ENCODE measurements around the gene PRPF31.
"Not testable (repeated sequence)": the region's sequence is repeated elsewhere in the genome, so short reads cannot be mapped to it uniquely, and the experiment has no call there.

Gene PRPF31

DNA sequence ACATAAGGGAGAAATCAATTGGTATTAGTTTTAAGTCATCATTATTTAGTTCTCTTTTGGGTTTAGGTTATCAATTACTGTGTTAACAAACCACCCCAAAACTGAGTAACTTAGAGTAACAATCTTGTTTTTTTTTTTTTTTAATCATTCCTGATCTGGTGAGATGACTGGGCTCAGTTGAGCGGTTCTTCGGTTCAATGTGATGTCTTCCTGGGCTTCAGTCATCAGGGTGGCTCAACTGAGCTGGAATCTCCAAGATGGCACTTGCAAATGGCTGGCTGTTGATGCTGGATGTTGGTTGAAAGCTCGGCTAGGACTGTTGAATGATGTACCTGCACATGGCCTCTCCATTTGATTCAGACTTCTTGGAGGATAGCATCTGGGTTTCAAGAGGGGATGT, 31.1 kb upstream of the PRPF31 start:
- H3K27me3 ChIP-seq = peaks cover 3% of the 10 kb centered on the region; the same call in 1 of the 2 replicates
- TF ChIP-seq, protein P1, sequence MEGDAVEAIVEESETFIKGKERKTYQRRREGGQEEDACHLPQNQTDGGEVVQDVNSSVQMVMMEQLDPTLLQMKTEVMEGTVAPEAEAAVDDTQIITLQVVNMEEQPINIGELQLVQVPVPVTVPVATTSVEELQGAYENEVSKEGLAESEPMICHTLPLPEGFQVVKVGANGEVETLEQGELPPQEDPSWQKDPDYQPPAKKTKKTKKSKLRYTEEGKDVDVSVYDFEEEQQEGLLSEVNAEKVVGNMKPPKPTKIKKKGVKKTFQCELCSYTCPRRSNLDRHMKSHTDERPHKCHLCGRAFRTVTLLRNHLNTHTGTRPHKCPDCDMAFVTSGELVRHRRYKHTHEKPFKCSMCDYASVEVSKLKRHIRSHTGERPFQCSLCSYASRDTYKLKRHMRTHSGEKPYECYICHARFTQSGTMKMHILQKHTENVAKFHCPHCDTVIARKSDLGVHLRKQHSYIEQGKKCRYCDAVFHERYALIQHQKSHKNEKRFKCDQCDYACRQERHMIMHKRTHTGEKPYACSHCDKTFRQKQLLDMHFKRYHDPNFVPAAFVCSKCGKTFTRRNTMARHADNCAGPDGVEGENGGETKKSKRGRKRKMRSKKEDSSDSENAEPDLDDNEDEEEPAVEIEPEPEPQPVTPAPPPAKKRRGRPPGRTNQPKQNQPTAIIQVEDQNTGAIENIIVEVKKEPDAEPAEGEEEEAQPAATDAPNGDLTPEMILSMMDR (IDR thresholded peaks at IDR 0.05; ENCODE audit: low read depth, low read length) = no peak
- no peak overlapping the region for H3K4me3 ChIP-seq (ENCODE audit: low read depth, low read length)
- no peaks in the 10 kb centered on the region for H3K4me1 ChIP-seq
- H3K9me3 ChIP-seq = peaks cover 3% of the 10 kb centered on the region
- H3K36me3 ChIP-seq = no peaks in the 10 kb centered on the region
- no peak for DNase-seq

DNA sequence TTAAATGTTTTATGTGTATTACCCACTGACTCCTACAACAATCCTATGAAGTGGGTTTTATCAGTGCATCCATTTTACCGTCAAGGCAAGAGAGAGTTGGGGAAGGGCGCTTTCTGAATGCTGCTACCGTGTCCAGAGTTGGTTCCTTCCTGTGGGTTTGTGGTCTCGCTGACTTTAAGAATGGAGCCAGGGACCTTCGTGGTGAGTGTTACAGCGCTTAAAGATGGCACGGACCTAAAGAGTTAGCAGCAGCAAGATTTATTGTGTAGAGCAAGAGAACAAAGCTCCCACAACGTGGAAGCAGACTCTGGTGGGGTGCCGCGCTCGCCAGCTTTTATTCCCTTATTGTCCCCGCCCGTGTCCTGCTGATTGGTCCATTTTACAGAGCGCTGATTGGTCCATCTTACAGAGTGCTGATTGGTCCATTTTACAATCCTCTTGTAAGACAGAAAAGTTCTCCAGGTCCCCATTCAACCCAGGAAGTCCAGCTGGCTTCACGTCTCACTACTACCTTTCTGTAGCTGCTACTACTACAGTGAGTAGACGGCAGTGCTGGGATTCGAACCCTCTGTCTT, 21.0 kb upstream of the PRPF31 start:
- Histone ChIP-seq H3K36me3 (no peaks in the 10 kb centered on the region), H3K4me1 (no peaks in the 10 kb centered on the region), H3K4me3 (ENCODE audit: low read depth, low read length) (no peak overlapping the region), H3K27me3 (peaks cover 20% of the 10 kb centered on the region), H3K9me3 (no peaks in the 10 kb centered on the region; the same call in 1 of the 2 replicates)
- DNase-seq = no peak
- TF ChIP-seq, protein P1 (IDR thresholded peaks at IDR 0.05; ENCODE audit: low read depth, low read length) = no peak

DNA sequence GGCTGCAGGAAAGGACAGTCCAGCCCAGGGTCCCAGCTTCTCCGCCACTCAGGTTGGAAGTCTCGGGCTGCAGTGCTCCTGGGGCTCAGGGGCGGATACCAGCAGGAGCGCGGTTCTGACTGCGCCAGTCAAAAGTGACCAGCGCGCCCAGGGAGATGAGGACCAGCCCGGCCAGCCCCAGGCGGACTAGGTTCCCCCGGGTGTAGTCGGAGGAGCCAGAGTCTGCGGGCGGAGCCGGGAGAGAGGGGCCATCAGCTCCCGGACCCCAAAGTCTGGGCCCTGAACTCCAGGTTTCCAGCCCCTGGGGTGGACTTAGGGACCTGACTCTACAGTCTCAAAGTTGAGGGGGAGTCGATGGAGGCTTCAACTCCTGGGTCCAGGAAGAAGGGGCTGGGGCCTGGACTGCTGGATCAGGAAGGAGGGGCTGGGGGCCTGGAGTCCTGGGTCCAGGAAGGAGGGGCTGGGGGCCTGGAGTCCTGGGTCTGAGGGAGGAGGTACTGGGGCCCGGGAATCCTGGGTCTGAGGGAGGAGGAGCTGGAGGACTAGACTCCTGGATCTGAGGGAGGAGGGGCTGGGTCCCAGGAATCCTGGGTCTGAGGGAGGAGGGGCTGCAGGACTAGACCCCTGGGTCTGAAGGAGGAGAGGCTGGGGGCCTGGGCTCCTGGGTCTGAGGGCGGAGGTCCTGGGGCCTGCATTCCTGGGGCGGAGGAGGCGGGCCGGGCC, 20.3 kb upstream of the PRPF31 start:
- no peaks in the 10 kb centered on the region for H3K4me1 ChIP-seq
- no peak for DNase-seq
- no peaks in the 10 kb centered on the region for H3K36me3 ChIP-seq
- TF ChIP-seq, protein P1 (IDR thresholded peaks at IDR 0.05; ENCODE audit: low read depth, low read length) = no peak
- no peaks in the 10 kb centered on the region; the same call in 1 of the 2 replicates for H3K9me3 ChIP-seq
- no peak overlapping the region for H3K4me3 ChIP-seq (ENCODE audit: low read depth, low read length)
- H3K27me3 ChIP-seq = peaks cover 20% of the 10 kb centered on the region

DNA sequence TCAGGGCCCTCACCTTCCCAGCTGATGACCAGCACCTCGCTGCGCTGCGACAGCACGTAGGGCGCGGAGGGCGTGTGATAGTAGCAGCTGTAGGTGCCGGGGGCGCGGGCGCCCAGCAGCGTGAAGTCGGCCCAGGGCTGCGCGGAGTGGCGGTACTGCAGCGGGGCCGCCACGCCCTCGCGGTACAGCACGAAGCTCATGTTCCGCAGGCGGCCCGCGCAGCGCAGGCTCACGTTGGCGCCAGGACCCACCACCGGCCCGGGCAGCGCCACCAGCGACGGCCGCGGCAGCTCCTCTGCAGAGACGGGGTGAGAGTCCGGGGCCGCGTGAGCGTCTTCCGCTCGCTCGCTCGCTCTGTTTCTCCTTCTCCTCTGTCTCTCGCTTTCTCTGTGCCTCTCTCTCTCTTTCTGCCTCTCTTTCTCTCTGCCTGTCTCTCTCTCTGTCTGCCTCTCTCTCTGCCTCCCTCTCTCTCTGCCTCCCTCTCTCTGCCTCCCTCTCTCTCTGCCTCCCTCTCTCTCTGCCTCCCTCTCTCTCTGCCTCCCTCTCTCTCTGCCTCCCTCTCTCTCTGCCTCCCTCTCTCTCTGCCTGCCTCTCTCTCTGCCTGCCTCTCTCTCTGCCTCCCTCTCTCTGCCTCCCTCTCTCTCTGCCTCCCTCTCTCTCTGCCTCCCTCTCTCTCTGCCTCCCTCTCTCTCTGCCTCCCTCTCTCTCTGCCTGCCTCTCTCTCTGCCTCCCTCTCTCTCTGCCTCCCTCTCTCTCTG, 19.5 kb upstream of the PRPF31 start:
- H3K27me3 ChIP-seq = peaks cover 20% of the 10 kb centered on the region
- H3K36me3 ChIP-seq; H3K4me3 ChIP-seq (ENCODE audit: low read depth, low read length); H3K4me1 ChIP-seq; H3K9me3 ChIP-seq: not testable (repeated sequence)
- DNase-seq = peak; percentile 43

DNA sequence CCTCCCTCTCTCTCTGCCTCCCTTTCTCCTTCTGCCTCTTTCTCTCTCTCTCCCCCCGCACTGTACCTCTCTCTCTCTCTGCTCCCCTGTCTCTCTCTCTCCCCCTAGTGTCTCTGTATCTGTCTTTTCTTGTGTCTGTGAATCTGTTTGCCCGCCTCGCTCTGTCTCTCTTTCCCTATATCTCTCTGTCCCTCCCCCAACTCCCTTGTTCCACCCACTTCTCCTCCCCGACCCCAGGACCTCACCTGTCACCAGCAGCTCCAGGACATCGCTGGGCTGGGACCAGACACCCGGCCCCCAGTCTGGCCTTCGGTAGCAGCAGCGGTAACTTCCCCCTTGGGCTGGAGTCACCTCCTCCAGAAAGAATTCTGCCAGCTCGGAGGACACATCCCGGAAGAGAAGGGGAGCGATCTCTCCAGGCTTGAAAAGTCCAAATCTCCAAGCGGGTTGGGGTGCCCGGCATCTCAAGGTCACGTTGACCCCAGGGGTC, 18.9 kb upstream of the PRPF31 start:
- no peak for DNase-seq
- Histone ChIP-seq H3K27me3 (peaks cover 20% of the 10 kb centered on the region), H3K9me3 (no peaks in the 10 kb centered on the region; the same call in 1 of the 2 replicates), H3K4me3 (ENCODE audit: low read depth, low read length) (no peak overlapping the region), H3K36me3 (no peaks in the 10 kb centered on the region), H3K4me1 (no peaks in the 10 kb centered on the region)
- TF ChIP-seq, protein P1 (IDR thresholded peaks at IDR 0.05; ENCODE audit: low read depth, low read length) = peak; percentile 24; the same call in 1 of the 2 replicates

DNA sequence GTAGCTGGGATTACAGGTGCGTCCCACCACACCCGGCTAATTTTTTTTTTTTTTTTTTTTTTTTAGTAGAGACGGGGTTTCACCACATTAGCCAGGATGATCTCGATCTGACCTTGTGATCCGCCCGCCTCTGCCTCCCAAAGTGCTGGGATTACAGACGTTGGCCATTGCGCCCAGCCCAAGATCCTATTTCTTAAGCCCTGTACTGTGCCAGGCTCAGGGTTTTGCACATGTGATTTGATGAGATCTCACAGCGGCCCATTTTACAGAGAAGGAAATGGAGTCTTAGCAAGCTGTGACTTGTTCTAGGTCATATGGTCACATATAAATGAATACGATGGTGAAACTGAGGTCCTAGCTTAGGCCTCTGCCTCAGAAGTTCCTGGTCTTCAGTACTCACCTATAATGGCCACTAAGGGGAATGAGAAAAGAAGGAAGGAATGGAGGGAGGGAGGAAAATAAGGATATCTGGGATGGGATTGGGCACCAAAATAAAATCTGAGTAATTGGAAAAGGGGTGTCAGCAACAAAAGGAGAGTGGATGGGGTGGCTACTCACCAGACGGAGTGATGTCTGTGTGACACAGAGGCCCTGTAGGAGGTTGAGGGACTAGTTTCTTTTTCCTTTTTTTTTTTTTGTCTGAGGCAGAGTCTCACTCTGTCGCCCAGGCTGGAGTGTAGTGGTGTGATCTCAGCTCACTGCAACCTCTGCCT, 16.2 kb upstream of the PRPF31 start:
- Histone ChIP-seq H3K9me3 (no peaks in the 10 kb centered on the region; the same call in 1 of the 2 replicates), H3K4me3 (ENCODE audit: low read depth, low read length) (no peak overlapping the region), H3K4me1 (no peaks in the 10 kb centered on the region), H3K27me3 (peaks cover 20% of the 10 kb centered on the region), H3K36me3 (no peaks in the 10 kb centered on the region; the same call in 1 of the 2 replicates)
- DNase-seq = no peak
- TF ChIP-seq, protein P1 (IDR thresholded peaks at IDR 0.05; ENCODE audit: low read depth, low read length) = no peak

DNA sequence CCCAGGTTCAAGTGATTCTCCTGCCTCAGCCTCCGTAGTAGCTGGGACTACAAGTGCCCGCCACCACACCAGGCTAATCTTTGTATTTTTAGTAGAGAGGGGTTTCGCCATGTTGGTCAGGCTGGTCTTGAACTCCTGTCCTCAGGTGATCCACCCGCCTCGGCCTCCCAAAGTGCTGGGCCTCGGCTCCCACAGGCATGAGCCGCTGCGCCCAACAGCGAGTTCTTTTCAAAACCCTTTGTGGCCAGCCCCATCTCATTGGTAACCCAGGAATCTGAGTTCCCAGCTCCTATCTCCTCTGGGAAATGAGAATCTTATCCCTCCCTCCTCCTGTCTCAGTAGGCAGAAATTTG, 15.7 kb upstream of the PRPF31 start:
- not testable (repeated sequence) for H3K36me3 ChIP-seq; H3K9me3 ChIP-seq; DNase-seq; H3K4me3 ChIP-seq (ENCODE audit: low read depth, low read length); H3K4me1 ChIP-seq
- H3K27me3 ChIP-seq = peaks cover 18% of the 10 kb centered on the region

Data from BE2C (cell line).